LNCaP clone FGC (cell line): ENCODE measurements around the gene FRMD4A.

Experiments
- DNase-seq: peaks from one replicate; pipeline ENCODE4 v3.0.0-alpha.2; 2011; ENCODE audit warnings: low read depth
- H3K4me3 ChIP-seq: 2 replicates; pipeline ENCODE4 v1.5.1; 2011; ENCODE audit warnings: mild to moderate bottlenecking, low read depth, low read length, control low read depth
- CTCF ChIP-seq: IDR thresholded peaks from 2 replicates; pipeline ENCODE4 v1.5.1; 2012; ENCODE audit warnings: mild to moderate bottlenecking; ENCODE audit not compliant: control insufficient read depth, insufficient read depth; ENCODE audit errors: extremely low read depth

FRMD4A gene

GRCh38 chr10:13847201-13847631 lies 483.5 kb downstream of the FRMD4A start:
- H3K4me3 ChIP-seq, result no peak overlapping the region
- no peak for DNase-seq
- TF ChIP-seq CTCF, result no peak

GRCh38 chr10:13845897-13846296 lies 484.8 kb downstream of the FRMD4A start:
- no peak for TF ChIP-seq CTCF

GRCh38 chr10:13844651-13845050 lies 486.1 kb downstream of the FRMD4A start:
- DNase-seq, result no peak
- no peak for TF ChIP-seq CTCF
- no peak overlapping the region for H3K4me3 ChIP-seq

More at GRCh38 chr10:13845897-13846296, 484.8 kb downstream of the FRMD4A start:
- no peak for DNase-seq
- H3K4me3 ChIP-seq, result no peak overlapping the region

GRCh38 chr10:13842117-13842516 lies 488.6 kb downstream of the FRMD4A start:
- no peak for DNase-seq
- TF ChIP-seq CTCF, result no peak
- H3K4me3 ChIP-seq, result no peak overlapping the region

GRCh38 chr10:13840036-13840435 lies 490.7 kb downstream of the FRMD4A start:
- TF ChIP-seq CTCF, result no peak
- no peak for DNase-seq
- no peak overlapping the region for H3K4me3 ChIP-seq

GRCh38 chr10:13839430-13839990 lies 491.2 kb downstream of the FRMD4A start:
- TF ChIP-seq CTCF, result no peak
- no peak overlapping the region for H3K4me3 ChIP-seq
- DNase-seq, result no peak

DNA sequence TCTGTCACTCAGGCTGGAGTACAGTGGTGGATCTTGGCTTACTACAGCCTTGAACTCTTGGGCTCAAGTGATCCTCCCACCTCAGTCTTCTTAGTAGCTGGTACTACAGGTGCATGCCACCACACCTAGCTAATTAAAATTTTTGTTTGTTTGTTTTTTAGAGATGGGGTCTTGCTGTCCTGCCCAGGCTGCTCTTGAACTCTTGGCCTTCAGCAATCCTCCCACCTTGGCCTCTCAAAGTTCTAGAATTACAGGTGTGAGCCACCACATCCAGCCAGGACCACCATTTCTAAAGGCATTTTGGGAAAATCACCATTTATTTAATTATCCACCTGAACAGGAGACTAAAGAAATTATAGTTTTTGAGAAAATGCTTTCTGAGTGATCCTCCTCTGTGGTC lies 491.7 kb downstream of the FRMD4A start:
- no peak for TF ChIP-seq CTCF
- DNase-seq, result no peak
- no peak overlapping the region for H3K4me3 ChIP-seq
